Measurements from ENCODE around the gene PDGFRB.

DNA sequence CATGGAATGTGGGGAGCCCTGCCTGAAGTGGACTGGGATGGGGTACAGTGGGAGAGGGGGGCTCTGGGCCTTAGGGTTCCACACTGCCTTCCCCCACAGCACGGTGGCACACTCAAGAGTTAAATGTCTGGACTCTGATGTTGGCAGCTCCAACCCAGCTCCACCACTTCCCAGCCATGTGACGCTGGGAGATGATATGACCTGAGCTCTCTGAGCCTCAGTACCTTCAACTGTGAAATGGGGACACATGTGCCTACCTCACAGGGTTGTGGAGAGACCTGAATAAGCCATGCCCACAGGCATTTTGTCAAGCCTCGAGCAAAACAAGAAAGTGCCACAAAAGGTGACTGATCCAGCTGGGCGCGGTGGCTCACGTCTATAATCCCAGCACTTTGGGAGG is 3.4 kb upstream of the PDGFRB start:
- TF ChIP-seq, protein P1, sequence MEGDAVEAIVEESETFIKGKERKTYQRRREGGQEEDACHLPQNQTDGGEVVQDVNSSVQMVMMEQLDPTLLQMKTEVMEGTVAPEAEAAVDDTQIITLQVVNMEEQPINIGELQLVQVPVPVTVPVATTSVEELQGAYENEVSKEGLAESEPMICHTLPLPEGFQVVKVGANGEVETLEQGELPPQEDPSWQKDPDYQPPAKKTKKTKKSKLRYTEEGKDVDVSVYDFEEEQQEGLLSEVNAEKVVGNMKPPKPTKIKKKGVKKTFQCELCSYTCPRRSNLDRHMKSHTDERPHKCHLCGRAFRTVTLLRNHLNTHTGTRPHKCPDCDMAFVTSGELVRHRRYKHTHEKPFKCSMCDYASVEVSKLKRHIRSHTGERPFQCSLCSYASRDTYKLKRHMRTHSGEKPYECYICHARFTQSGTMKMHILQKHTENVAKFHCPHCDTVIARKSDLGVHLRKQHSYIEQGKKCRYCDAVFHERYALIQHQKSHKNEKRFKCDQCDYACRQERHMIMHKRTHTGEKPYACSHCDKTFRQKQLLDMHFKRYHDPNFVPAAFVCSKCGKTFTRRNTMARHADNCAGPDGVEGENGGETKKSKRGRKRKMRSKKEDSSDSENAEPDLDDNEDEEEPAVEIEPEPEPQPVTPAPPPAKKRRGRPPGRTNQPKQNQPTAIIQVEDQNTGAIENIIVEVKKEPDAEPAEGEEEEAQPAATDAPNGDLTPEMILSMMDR (IDR thresholded peaks at IDR 0.05): no peak
- no peak for TF ChIP-seq POLR2A (IDR thresholded peaks at IDR 0.05)

Data from right lobe of liver (tissue), 4 donors.